GM12892 (cell line): ENCODE measurements around the gene VAV2.

Experiments
- DNase-seq: peaks from one replicate; pipeline ENCODE4 v3.0.0; 2011; ENCODE audit not compliant: insufficient read length
- FAIRE-seq: peaks from 2 replicates; lab custom pipeline; 2011; peaks lifted over from hg19 to GRCh38; lab: Jason Lieb, UNC
- POLR2A ChIP-seq: IDR thresholded peaks from 2 replicates; pipeline ENCODE4 v1.6.1; 2011; ENCODE audit warnings: low read depth, low read length, control low read depth
- POLR2AphosphoS5 ChIP-seq: IDR thresholded peaks from 2 replicates; pipeline ENCODE4 v1.6.1; 2011; ENCODE audit warnings: low read depth, low read length, control low read depth
- TAF1 ChIP-seq: IDR thresholded peaks from 2 replicates; pipeline ENCODE4 v1.6.1; 2011; ENCODE audit warnings: low read depth, mild to moderate bottlenecking, control low read depth, low read length, borderline replicate concordance

VAV2 gene

GRCh38 chr9:133873009-133873408 is 119.1 kb downstream of the VAV2 start:
- FAIRE-seq, result no peak
- no peak for DNase-seq
- TF ChIP-seq POLR2A, result no peak

- DNase-seq, result no peak
- TF ChIP-seq POLR2A, result no peak
- TF ChIP-seq POLR2AphosphoS5, result no peak
- TF ChIP-seq TAF1, result no peak
- FAIRE-seq, result peak; percentile 9
Measured at GRCh38 chr9:133870598-133871595, 121.2 kb downstream of the VAV2 start.

GRCh38 chr9:133869674-133870405 is 122.3 kb downstream of the VAV2 start:
- no peak for DNase-seq
- FAIRE-seq, result no peak
- TF ChIP-seq POLR2AphosphoS5 (no peak), TAF1 (no peak), POLR2A (no peak)

GRCh38 chr9:133868203-133868602 is 123.9 kb downstream of the VAV2 start:
- no peak for TF ChIP-seq TAF1
- TF ChIP-seq POLR2AphosphoS5, result no peak
- DNase-seq (no peak), FAIRE-seq (no peak)

GRCh38 chr9:133866946-133867345 is 125.2 kb downstream of the VAV2 start:
- no peak for DNase-seq
- TF ChIP-seq POLR2AphosphoS5, result no peak
- FAIRE-seq, result no peak

GRCh38 chr9:133864011-133864410 is 128.1 kb downstream of the VAV2 start:
- FAIRE-seq (no peak), DNase-seq (no peak)
- no peak for TF ChIP-seq TAF1
- TF ChIP-seq POLR2AphosphoS5, result no peak
- TF ChIP-seq POLR2A, result no peak

GRCh38 chr9:133863257-133863592 is 128.9 kb downstream of the VAV2 start:
- TF ChIP-seq TAF1, result no peak
- TF ChIP-seq POLR2AphosphoS5, result no peak
- no peak for TF ChIP-seq POLR2A
- FAIRE-seq (no peak), DNase-seq (no peak)

GRCh38 chr9:133862585-133863256 is 129.4 kb downstream of the VAV2 start:
- TF ChIP-seq TAF1 (no peak), POLR2AphosphoS5 (no peak), POLR2A (no peak)
- DNase-seq, result no peak
- no peak for FAIRE-seq

GRCh38 chr9:133861692-133862091 is 130.4 kb downstream of the VAV2 start:
- no peak for TF ChIP-seq POLR2A
- no peak for TF ChIP-seq POLR2AphosphoS5
- no peak for TF ChIP-seq TAF1
- FAIRE-seq (no peak), DNase-seq (no peak)

GRCh38 chr9:133861086-133861485 is 131.0 kb downstream of the VAV2 start:
- no peak for TF ChIP-seq POLR2AphosphoS5
- TF ChIP-seq POLR2A, result no peak
- no peak for TF ChIP-seq TAF1
- FAIRE-seq (no peak), DNase-seq (no peak)

- no peak for FAIRE-seq
Measured at GRCh38 chr9:133858771-133859170, 133.4 kb downstream of the VAV2 start.

GRCh38 chr9:133857639-133858038 is 134.5 kb downstream of the VAV2 start:
- TF ChIP-seq TAF1 (no peak), POLR2A (no peak), POLR2AphosphoS5 (no peak)
- no peak for FAIRE-seq

More at GRCh38 chr9:133858771-133859170, 133.4 kb downstream of the VAV2 start:
- TF ChIP-seq POLR2A, result no peak
- TF ChIP-seq POLR2AphosphoS5, result no peak
- TF ChIP-seq TAF1, result no peak
- no peak for DNase-seq

More at GRCh38 chr9:133857639-133858038, 134.5 kb downstream of the VAV2 start:
- DNase-seq, result no peak
